A549 (cell line): ENCODE measurements around the gene STPG2. TPM values are rescaled to one million over a fixed set of nuclear protein-coding genes. Genes with fewer than 3 reads are reported as not detected.

Experiments used
- ATAC-seq, 2 experiments: fragments of 200-7000 bp in 1 of 2; fragments of >200 bp in 1 of 2; cut with Nextera tagmentation in 1 of 2; cut with Tn5 transposase in 1 of 2; 3 replicates each; pipeline versions ENCODE4 v1.8.0 to v1.9.1; 2018 to 2020; ENCODE audit warnings: mild to moderate bottlenecking in 1 of 2, moderate library complexity in 1 of 2
- CTCF ChIA-PET: fragments of 300-600 bp; sonication (Branson Sonifier 250); formaldehyde crosslinking; extraction: SDS; loops from one replicate; lab custom pipeline; 2021; ENCODE audit warnings: antibody characterized with exemption, inconsistent platforms; lab: Yijun Ruan, JAX
- POLR2A ChIA-PET: fragments of 350-600 bp; formaldehyde crosslinking; extraction: SDS; loops from one replicate; lab custom pipeline; 2021; ENCODE audit warnings: antibody characterized with exemption, inconsistent platforms; lab: Yijun Ruan, JAX
- DNase-seq, 2 experiments: peaks; one replicate each; pipeline versions ENCODE4 v3.0.0 to v3.0.0-alpha.2; 2011 to 2016; ENCODE audit warnings: low read depth in 1 of 2, low spot score in 1 of 2
- FAIRE-seq: peaks from 2 replicates; lab custom pipeline; 2011; peaks lifted over from hg19 to GRCh38; lab: Jason Lieb, UNC
- H3K27ac ChIP-seq, 2 experiments: fragments of >200 bp; sonication (Bioruptor Twin); formaldehyde crosslinking; 3 replicates each; pipeline ENCODE4 v1.5.1; 2016 to 2017
- H3K4me1 ChIP-seq: fragments of >200 bp; sonication (Bioruptor Twin); formaldehyde crosslinking; 3 replicates; pipeline ENCODE4 v1.6.1; 2016
- H3K4me2 ChIP-seq: fragments of >200 bp; sonication (Bioruptor Twin); formaldehyde crosslinking; 3 replicates; pipeline ENCODE4 v1.6.1; 2016
- H3K4me3 ChIP-seq: fragments of >200 bp; sonication (Bioruptor Twin); formaldehyde crosslinking; 3 replicates; pipeline ENCODE4 v1.5.1; 2016
- H3K9me3 ChIP-seq: fragments of >200 bp; sonication (Bioruptor Twin); formaldehyde crosslinking; 3 replicates; pipeline ENCODE4 v1.6.1; 2016
- CBX8 ChIP-seq: fragments of 200-600 bp; sonication (generic); IDR thresholded peaks from 2 replicates; pipeline ENCODE4 v1.6.1; 2016
- CHD2 ChIP-seq: fragments of 150-350 bp; IDR thresholded peaks from 2 replicates; pipeline ENCODE4 v1.6.1; 2014; ENCODE audit warnings: low read length; ENCODE audit not compliant: partially characterized antibody
- CTCF ChIP-seq: fragments of >200 bp; sonication (Bioruptor Twin); formaldehyde crosslinking; IDR thresholded peaks from 3 replicates; pipeline ENCODE4 v1.5.1; 2016
- E2F6 ChIP-seq: IDR thresholded peaks from 2 replicates; pipeline ENCODE4 v1.6.1; 2012; ENCODE audit warnings: low read depth, borderline replicate concordance
- EHMT2 ChIP-seq: fragments of 200-600 bp; sonication (generic); IDR thresholded peaks from 2 replicates; pipeline ENCODE4 v1.6.1; 2016; ENCODE audit warnings: antibody characterized with exemption, low read depth, mild to moderate bottlenecking, moderate library complexity
- FOSL2 ChIP-seq, 2 experiments: fragments of 450-650 bp in 1 of 2; fragments of >200 bp in 1 of 2; sonication (Bioruptor Twin) in 1 of 2; formaldehyde crosslinking; IDR thresholded peaks; 2 replicates each; pipeline versions ENCODE4 v1.5.0 to v1.6.1; 2016 to 2020; ENCODE audit warnings: mild to moderate bottlenecking in 1 of 2, moderate library complexity in 1 of 2
- FOXS1 ChIP-seq: fragments of 250-450 bp; sonication (Bioruptor Pico); IDR thresholded peaks from 2 replicates; pipeline ENCODE4 v1.5.0; 2020; ENCODE audit warnings: mild to moderate bottlenecking, moderate library complexity
- HDAC2 ChIP-seq: fragments of 200-600 bp; sonication (generic); IDR thresholded peaks from 2 replicates; pipeline ENCODE4 v1.6.1; 2016
- HMGXB4 ChIP-seq: fragments of 250-450 bp; sonication (Bioruptor Pico); IDR thresholded peaks from 2 replicates; pipeline ENCODE4 v1.5.0; 2021; ENCODE audit warnings: mild to moderate bottlenecking, moderate library complexity, borderline replicate concordance
- HOXB13 ChIP-seq: fragments of 250-450 bp; sonication (Bioruptor Pico); IDR thresholded peaks from 2 replicates; pipeline ENCODE4 v1.5.0; 2020; ENCODE audit warnings: low read depth, mild to moderate bottlenecking, moderate library complexity
- HOXB5 ChIP-seq: fragments of 250-450 bp; sonication (Bioruptor Pico); IDR thresholded peaks from 2 replicates; pipeline ENCODE4 v1.5.0; 2020; ENCODE audit warnings: mild to moderate bottlenecking, moderate library complexity
- JUN ChIP-seq, 2 experiments: fragments of >200 bp; sonication (Bioruptor Twin); formaldehyde crosslinking; IDR thresholded peaks; 2 replicates in 1 of 2; 3 replicates in 1 of 2; pipeline ENCODE4 v1.6.1; 2016 to 2017
- JUNB ChIP-seq: fragments of >200 bp; sonication (Bioruptor Twin); formaldehyde crosslinking; IDR thresholded peaks from 2 replicates; pipeline ENCODE4 v1.6.1; 2016
- MAX ChIP-seq: IDR thresholded peaks from 2 replicates; pipeline ENCODE4 v1.6.1; 2012
- MYC ChIP-seq: IDR thresholded peaks from 2 replicates; pipeline ENCODE4 v1.6.1; 2012; ENCODE audit warnings: mild to moderate bottlenecking, inconsistent platforms, low read length, improper control_type of control experiment, borderline replicate concordance
- NPAS2 ChIP-seq: fragments of 250-450 bp; sonication (Bioruptor Pico); IDR thresholded peaks from 2 replicates; pipeline ENCODE4 v1.8.0; 2022; ENCODE audit warnings: mild to moderate bottlenecking, moderate library complexity, borderline replicate concordance
- PHF8 ChIP-seq: fragments of 200-600 bp; sonication (generic); IDR thresholded peaks from 2 replicates; pipeline ENCODE4 v1.6.1; 2016; ENCODE audit warnings: low read depth, mild to moderate bottlenecking, antibody characterized with exemption, moderate library complexity, borderline replicate concordance
- POLR2A ChIP-seq: IDR thresholded peaks from 2 replicates; pipeline ENCODE4 v1.6.1; 2012; ENCODE audit warnings: mild to moderate bottlenecking, low read length
- RAD21 ChIP-seq, 2 experiments: fragments of >200 bp in 1 of 2; sonication (Bioruptor Twin) in 1 of 2; formaldehyde crosslinking in 1 of 2; IDR thresholded peaks in 1 of 2; conservative IDR thresholded peaks in 1 of 2; 2 replicates in 1 of 2; 3 replicates in 1 of 2; pipeline ENCODE4 v1.6.1; 2012 to 2018; ENCODE audit warnings: inconsistent platforms in 1 of 2
- ZSCAN20 ChIP-seq: fragments of 250-450 bp; sonication (Bioruptor Pico); IDR thresholded peaks from 2 replicates; pipeline ENCODE4 v1.8.0; 2022; ENCODE audit warnings: mild to moderate bottlenecking, moderate library complexity
- WGBS: methylation state at CpG from one replicate; pipeline ENCODE4 v1.1.6; 2017; ENCODE audit errors: missing lambda C conversion rate; 5-methylcytosine and 5-hydroxymethylcytosine counted together
- polyA minus RNA-seq: library from RNA; depleted of rRNA, polyadenylated mRNA; stranded (reverse); fragments of >200 nt; gene quantifications from 2 replicates; pipeline ENCODE4 v1.2.3, GENCODE V29; 2011; rRNA and poly(A)+ RNA removed
- polyA plus RNA-seq, 4 experiments: library from polyadenylated mRNA; depleted of rRNA in 3 of 4; stranded (reverse); fragments of >200 nt; fragmentation: RNase III in 1 of 4; extraction: RNeasy Plus Mini Kit Qiagen cat#74134 plus additional on column Dnase treatment in 1 of 4; gene quantifications; 2 replicates in 3 of 4; 3 replicates in 1 of 4; pipeline ENCODE4 v1.2.3, GENCODE V29; 2011 to 2017
- TF ChIP-seq, protein P1 (sequence below): fragments of >200 bp; sonication (Bioruptor Twin); formaldehyde crosslinking; IDR thresholded peaks from 3 replicates; pipeline ENCODE4 v1.6.1; 2016

Gene STPG2
- polyA plus RNA-seq (2011; rRNA removed) = 0.05 and 0.13 TPM in 2 replicates
- not detected in 2 replicates for polyA plus RNA-seq (2012; cell fraction: cytosol; rRNA removed)
- polyA plus RNA-seq (2012; cell fraction: nucleus; rRNA removed) = not detected in 2 replicates
- not detected in 3 replicates for polyA plus RNA-seq (2017; fragmentation: RNase III; extraction: RNeasy Plus Mini Kit Qiagen cat#74134 plus additional on column Dnase treatment)
- 0.12 TPM in 1 of 2 replicates, not detected in the other for polyA minus RNA-seq

DNA sequence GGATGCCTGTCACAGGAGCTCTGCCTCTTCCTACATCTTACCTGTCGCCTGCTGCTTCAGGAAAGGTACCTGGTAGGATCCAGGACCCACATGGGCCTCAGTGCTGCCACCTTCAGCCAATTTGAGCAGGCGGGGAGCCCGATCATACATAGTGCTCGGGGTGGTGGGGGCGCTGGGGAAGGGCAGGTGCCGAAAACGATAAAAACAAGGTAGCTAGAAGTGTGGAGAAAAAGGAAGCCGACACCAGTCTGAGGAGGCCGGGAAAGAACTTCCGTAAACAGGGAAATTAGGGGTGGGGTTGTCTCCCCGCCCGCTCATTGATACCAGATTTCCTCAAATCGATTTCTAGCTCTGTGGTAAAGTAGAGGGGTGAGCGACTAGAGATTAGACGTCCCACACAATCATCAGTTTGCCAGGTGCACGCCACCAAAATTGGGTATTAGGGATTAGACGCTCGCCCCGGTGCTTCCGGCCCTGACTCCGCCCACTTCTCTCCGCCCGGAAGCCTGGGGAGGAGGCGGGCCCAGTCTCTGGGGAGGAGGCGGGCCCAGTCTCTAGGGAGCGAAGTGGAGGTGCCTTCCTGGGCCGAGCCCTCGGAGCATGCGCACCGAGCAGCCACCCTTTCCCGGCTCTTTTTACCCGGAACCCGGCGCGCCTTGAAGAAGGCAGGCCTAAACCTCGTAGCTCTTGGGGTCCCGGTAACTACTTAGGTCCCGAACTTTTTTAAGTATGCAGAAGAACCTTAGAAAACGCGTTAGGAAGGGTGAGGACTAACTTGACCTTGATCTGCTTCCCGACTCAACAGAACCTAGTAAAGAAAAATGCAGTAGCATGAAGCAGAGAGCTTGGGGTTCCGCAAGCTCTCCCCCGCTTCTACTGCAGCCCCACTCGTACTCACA, at the start of gene STPG2:
Gene STPG2, minus strand, starts transcription at position 476 of the 899 bp plus-strand sequence.
- TF ChIP-seq CHD2 (no peak), CTCF (peak; percentile 27; the same call in 1 of the 3 replicates), EHMT2 (peak; percentile 35), CBX8 (no peak), RAD21 (conservative IDR thresholded peaks at IDR 0.05 in 1 of 2, IDR thresholded peaks at IDR 0.05 in 1 of 2) (no peak), FOXS1 (CRISPR knock-in tag) (no peak), ZSCAN20 (CRISPR knock-in tag) (no peak), E2F6 (peak; percentile 91), POLR2A (peak; percentile 23; the same call in 1 of the 2 replicates), HOXB5 (CRISPR knock-in tag) (no peak), FOSL2 (IDR thresholded peaks at IDR 0.05) (no peak), FOSL2 (CRISPR knock-in tag; IDR thresholded peaks at IDR 0.05) (no peak), MYC (no peak), PHF8 (peak; percentile 63; the same call in 1 of the 2 replicates), JUN (IDR thresholded peaks at IDR 0.05) (peak in 1 of 2 experiments; percentile 58; a peak in 3 of 5 replicates), HMGXB4 (no peak), HDAC2 (no peak), HOXB13 (CRISPR knock-in tag) (no peak), JUNB (no peak), MAX (peak; percentile 73), NPAS2 (CRISPR knock-in tag) (no peak)
- TF ChIP-seq, protein P1, sequence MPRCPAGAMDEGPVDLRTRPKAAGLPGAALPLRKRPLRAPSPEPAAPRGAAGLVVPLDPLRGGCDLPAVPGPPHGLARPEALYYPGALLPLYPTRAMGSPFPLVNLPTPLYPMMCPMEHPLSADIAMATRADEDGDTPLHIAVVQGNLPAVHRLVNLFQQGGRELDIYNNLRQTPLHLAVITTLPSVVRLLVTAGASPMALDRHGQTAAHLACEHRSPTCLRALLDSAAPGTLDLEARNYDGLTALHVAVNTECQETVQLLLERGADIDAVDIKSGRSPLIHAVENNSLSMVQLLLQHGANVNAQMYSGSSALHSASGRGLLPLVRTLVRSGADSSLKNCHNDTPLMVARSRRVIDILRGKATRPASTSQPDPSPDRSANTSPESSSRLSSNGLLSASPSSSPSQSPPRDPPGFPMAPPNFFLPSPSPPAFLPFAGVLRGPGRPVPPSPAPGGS = peak; percentile 37; the same call in 1 of the 3 replicates
- no peaks in the 10 kb centered on the region for H3K9me3 ChIP-seq
- FAIRE-seq = no peak
- H3K4me3 ChIP-seq = peak within 1 kb of the TSS; percentile 67
- H3K27ac ChIP-seq = peak within 1 kb of the TSS; percentile 75 to 93
- 6% methylated on average over 32 of the region's 44 CpGs for WGBS
- ChIA-PET POLR2A (interaction anchor here (1.0 to 1.5 kb wide), 4 partner anchors 118 to 945 kb away, joined by 3 to 6 read pairs (median 4); partner anchors contain the start of genes ADH5, METAP1 and RAP1GDS1), CTCF (interaction anchor here (0.7 to 1.2 kb wide), 2 partner anchors 34 to 338 kb away, joined by 3 to 4 read pairs; no protein-coding TSS in a partner anchor)
- H3K4me1 ChIP-seq = peaks cover 4% of the 10 kb centered on the region; the same call in 1 of the 3 replicates
- H3K4me2 ChIP-seq = peak within 1 kb of the TSS; percentile 81
- peak; percentile 99 to 100 for ATAC-seq
- peak; percentile 50 to 91 for DNase-seq
